HepG2 (cell line): ENCODE results near the gene RPRD2. TPM values are rescaled to one million over a fixed set of nuclear protein-coding genes. Genes with fewer than 3 reads are reported as not detected.

Experiments
- ATAC-seq: fragments of 200-7000 bp; cut with Tn5 transposase; 3 replicates; pipeline ENCODE4 v1.9.1; 2020; ENCODE audit warnings: mild to moderate bottlenecking, moderate library complexity
- BruUV-seq: library from RNA; stranded (reverse); fragments of 400-500 nt; replicated peaks from 2 replicates; lab custom pipeline; 2021; lab: Mats Ljungman, UMichigan
- CTCF ChIA-PET: fragments of 300-600 bp; formaldehyde crosslinking; extraction: SDS; loops from one replicate; lab custom pipeline; 2021; ENCODE audit warnings: low total read pairs, inconsistent platforms, low intra/inter-chr PET ratio; lab: Yijun Ruan, JAX
- POLR2A ChIA-PET: fragments of 350-600 bp; sonication (Branson Sonifier 250); formaldehyde crosslinking; loops from one replicate; lab custom pipeline; 2020; ENCODE audit warnings: antibody characterized with exemption, inconsistent platforms; lab: Yijun Ruan, JAX
- DNase-seq: peaks from one replicate; pipeline ENCODE4 v3.0.0-alpha.2; 2015; ENCODE audit warnings: low spot score
- FAIRE-seq: peaks from 3 replicates; lab custom pipeline; 2011; peaks lifted over from hg19 to GRCh38; lab: Jason Lieb, UNC
- H2AFZ ChIP-seq: one replicate; pipeline ENCODE4 v1.6.1; 2011; ENCODE audit warnings: low read length, inconsistent platforms
- H3K27ac ChIP-seq: fragments of 300-600 bp; 3 replicates; pipeline ENCODE4 v1.8.0; 2011; ENCODE audit warnings: mixed run types, mild to moderate bottlenecking, mixed read lengths, low read length, inconsistent platforms; ENCODE audit not compliant: insufficient read depth; ENCODE audit errors: extremely low read length
- H3K27me3 ChIP-seq, 2 experiments: fragments of 200-600 bp in 1 of 2; 2 replicates in 1 of 2; 3 replicates in 1 of 2; pipeline versions ENCODE4 v1.6.0 to v1.8.0; 2011; ENCODE audit warnings: low read length in 2 of 2, mild to moderate bottlenecking in 2 of 2, moderate library complexity in 2 of 2, inconsistent platforms in 1 of 2; ENCODE audit not compliant: insufficient read depth in 2 of 2, control insufficient read depth in 1 of 2
- H3K36me3 ChIP-seq, 2 experiments: fragments of 200-600 bp in 1 of 2; replicated peaks in 1 of 2; 2 replicates in 1 of 2; 3 replicates in 1 of 2; pipeline versions ENCODE4 v1.5.1 to v1.8.0; 2011; ENCODE audit warnings: low read length in 2 of 2, inconsistent platforms in 1 of 2; ENCODE audit not compliant: insufficient read depth in 2 of 2, control insufficient read depth in 1 of 2
- H3K4me1 ChIP-seq: 2 replicates; pipeline ENCODE4 v1.5.1; 2012; ENCODE audit warnings: low read length, inconsistent platforms; ENCODE audit not compliant: insufficient read depth
- H3K4me2 ChIP-seq: 2 replicates; pipeline ENCODE4 v1.6.0; 2011; ENCODE audit warnings: low read depth, low read length, inconsistent platforms
- H3K4me3 ChIP-seq, 3 experiments: fragments of 200-600 bp in 1 of 3; sonication (generic), shearing (Covaris generic) in 1 of 3; replicated peaks in 1 of 3; 2 replicates each; pipeline ENCODE4 v1.5.1; 2011 to 2016; ENCODE audit warnings: low read length in 3 of 3, inconsistent platforms in 2 of 3, low read depth in 2 of 3, mild to moderate bottlenecking in 2 of 3, control low read depth in 1 of 3, mixed read lengths in 1 of 3; ENCODE audit not compliant: insufficient read depth in 1 of 3
- H3K79me2 ChIP-seq: one replicate; pipeline ENCODE4 v1.6.1; 2011; ENCODE audit warnings: low read length, inconsistent platforms; ENCODE audit not compliant: insufficient read depth
- H3K9ac ChIP-seq: 2 replicates; pipeline ENCODE4 v1.6.0; 2011; ENCODE audit warnings: mild to moderate bottlenecking, low read depth, low read length, inconsistent platforms; ENCODE audit not compliant: insufficient read depth
- H3K9me3 ChIP-seq: 2 replicates; pipeline ENCODE4 v1.5.1; 2012; ENCODE audit warnings: mild to moderate bottlenecking, low read length
- H4K20me1 ChIP-seq: 2 replicates; pipeline ENCODE4 v1.6.0; 2011; ENCODE audit warnings: inconsistent platforms, mild to moderate bottlenecking, low read length, moderate library complexity; ENCODE audit not compliant: insufficient read depth
- DNMT1 ChIP-seq: sonication (generic); formaldehyde crosslinking; IDR thresholded peaks from 2 replicates; pipeline ENCODE4 v1.5.1; 2020; ENCODE audit warnings: mild to moderate bottlenecking, missing genetic modification reagents
- FOSL2 ChIP-seq: sonication (generic); formaldehyde crosslinking; IDR thresholded peaks from 2 replicates; pipeline ENCODE4 v1.4.0; 2020; ENCODE audit warnings: missing genetic modification reagents
- FOXA1 ChIP-seq, 2 experiments: fragments of 450-650 bp in 1 of 2; sonication (generic) in 1 of 2; formaldehyde crosslinking in 1 of 2; IDR thresholded peaks; 2 replicates each; pipeline versions ENCODE4 v1.4.0 to v1.6.1; 2016 to 2020; ENCODE audit warnings: missing genetic modification reagents in 1 of 2
- FOXA3 ChIP-seq: IDR thresholded peaks from 2 replicates; pipeline ENCODE4 v1.6.1; 2016; ENCODE audit warnings: missing genetic modification reagents, missing compliant biosample characterization
- JUND ChIP-seq: sonication (generic); formaldehyde crosslinking; IDR thresholded peaks from 2 replicates; pipeline ENCODE4 v1.8.0; 2022; ENCODE audit warnings: mild to moderate bottlenecking, missing genetic modification reagents
- MED1 ChIP-seq: sonication (generic); formaldehyde crosslinking; IDR thresholded peaks from 2 replicates; pipeline ENCODE4 v1.4.0; 2020; ENCODE audit warnings: missing genetic modification reagents
- NFIC ChIP-seq: IDR thresholded peaks from 2 replicates; pipeline ENCODE4 v1.6.1; 2012; ENCODE audit warnings: mild to moderate bottlenecking, low read length, inconsistent platforms
- TCF7L2 ChIP-seq: IDR thresholded peaks from 2 replicates; pipeline ENCODE4 v1.6.1; 2011; ENCODE audit warnings: mild to moderate bottlenecking, low read depth, low read length, moderate library complexity
- ZFP36L1 ChIP-seq: sonication (generic); formaldehyde crosslinking; IDR thresholded peaks from 2 replicates; pipeline ENCODE4 v1.8.0; 2022; ENCODE audit warnings: mild to moderate bottlenecking, missing genetic modification reagents, moderate library complexity
- ZNF124 ChIP-seq: sonication (generic); formaldehyde crosslinking; IDR thresholded peaks from 2 replicates; pipeline ENCODE4 v1.4.0; 2020; ENCODE audit warnings: missing genetic modification reagents
- ZNF230 ChIP-seq: sonication (generic); formaldehyde crosslinking; IDR thresholded peaks from 2 replicates; pipeline ENCODE4 v1.4.0; 2020; ENCODE audit warnings: mild to moderate bottlenecking, missing genetic modification reagents
- ZNF609 ChIP-seq: sonication (generic); formaldehyde crosslinking; IDR thresholded peaks from 2 replicates; pipeline ENCODE4 v1.4.0; 2020; ENCODE audit warnings: mild to moderate bottlenecking, missing genetic modification reagents, borderline replicate concordance
- ZNF777 ChIP-seq: sonication (generic); formaldehyde crosslinking; IDR thresholded peaks from 2 replicates; pipeline ENCODE4 v1.4.0; 2020; ENCODE audit warnings: missing genetic modification reagents
- WGBS: methylation state at CpG from one replicate; pipeline ENCODE4 v1.1.6; 2017; ENCODE audit warnings: low lambda C conversion rate; 5-methylcytosine and 5-hydroxymethylcytosine counted together
- in situ Hi-C: cut with HindIII; loops from 2 replicates; pipeline ENCODE4 v1.10.0; 2017; ENCODE audit warnings: low pct_unique_long_range_greater_than_20kb; ENCODE audit not compliant: extremely low pct_ligation_motif_present
- intact Hi-C: fragments of 100-400 bp; cut with micrococcal nuclease; formaldehyde crosslinking; loops from one replicate; pipeline ENCODE4 v1.10.0; 2022; ENCODE audit not compliant: unreplicated experiment
- polyA plus RNA-seq, 8 experiments: library from polyadenylated mRNA; depleted of rRNA in 3 of 8; stranded (reverse) in 7 of 8; unstranded in 1 of 8; fragments of >200 nt; fragmentation: Illumina TruSeq in 4 of 8; extraction: Trizol in 4 of 8; gene quantifications; 2 replicates each; pipeline versions ENCODE4 v1.2.1 to v1.2.3, GENCODE V29; 2011 to 2016; ENCODE audit warnings: low read depth in 4 of 8, missing spikeins in 1 of 8, mixed read lengths in 1 of 8; ENCODE audit not compliant: insufficient read depth in 1 of 8
- total RNA-seq, 5 experiments: library from RNA; depleted of rRNA; stranded (reverse); fragments of >200 nt; fragmentation: Illumina TruSeq; extraction: Trizol; gene quantifications; 2 replicates each; pipeline ENCODE4 v1.2.3, GENCODE V29; 2016; ENCODE audit warnings: low read depth in 1 of 5

The RPRD2 gene
- total and polyA plus RNA-seq, 2 of the 13 experiments (the other 11 are each of a cell fraction or from before 2014, with no cell fraction given) = 8.0 to 8.9 TPM

- Histone ChIP-seq H2AFZ (no peak overlapping the region), H3K4me1 (peaks cover 78% of the 10 kb centered on the region), H3K79me2 (no peaks in the 10 kb centered on the region), H3K4me2 (no peak overlapping the region), H3K9me3 (no peaks in the 10 kb centered on the region), H3K36me3 (peaks cover 1 to 2% of the 10 kb centered on the region in 2 experiments; a peak in 2 of 5 replicates), H3K9ac (no peak overlapping the region), H4K20me1 (no peaks in the 10 kb centered on the region), H3K27ac (no peak overlapping the region), H3K27me3 (no peaks in the 10 kb centered on the region), H3K4me3 (no peak overlapping the region)
- in situ Hi-C loops (no loop called here), intact Hi-C loops (no loop called here)
- ATAC-seq = no peak
- TF ChIP-seq TCF7L2 (no peak), FOSL2 (CRISPR knock-in tag) (no peak), ZFP36L1 (CRISPR knock-in tag) (no peak), MED1 (CRISPR knock-in tag) (0 out of 2 replicates have a peak, but pooled peaks have one; percentile 9), DNMT1 (CRISPR knock-in tag) (no peak), NFIC (no peak), FOXA1 (IDR thresholded peaks at IDR 0.05) (no peak), FOXA1 (CRISPR knock-in tag; IDR thresholded peaks at IDR 0.05) (peak; percentile 50), JUND (CRISPR knock-in tag) (no peak), FOXA3 (CRISPR knock-in tag) (peak; percentile 50), ZNF124 (CRISPR knock-in tag) (no peak), ZNF777 (CRISPR knock-in tag) (no peak), ZNF609 (CRISPR knock-in tag) (no peak), ZNF230 (no peak)
- 58% methylated on average over 4 of the region's 4 CpGs for WGBS
- no peak for DNase-seq
- ChIA-PET CTCF (no interaction called here), POLR2A (no interaction called here)
- peak; percentile 39 for FAIRE-seq
- no TSS peak for BruUV-seq
Measured at GRCh38 chr1:150477733-150478132, 113.8 kb downstream of the RPRD2 start.
